Keratinocyte (primary cell): Measurements from ENCODE around the gene GNAI1.

Experiments
- CTCF ChIP-seq, 3 experiments: IDR thresholded peaks in 1 of 3; conservative IDR thresholded peaks in 1 of 3; optimal IDR thresholded peaks in 1 of 3; 2 replicates in 2 of 3; 3 replicates in 1 of 3; pipeline versions ENCODE3 to v1.5.1; 2011; ENCODE audit warnings: low read length in 3 of 3, mild to moderate bottlenecking in 3 of 3, moderate library complexity in 2 of 3, control low read depth in 1 of 3, inconsistent platforms in 1 of 3; ENCODE audit not compliant: insufficient read depth in 2 of 3; ENCODE audit errors: extremely low read depth in 1 of 3
- EZH2 ChIP-seq: IDR thresholded peaks from one replicate; pipeline ENCODE4 v1.6.1; 2012; ENCODE audit warnings: inconsistent platforms, mild to moderate bottlenecking, low read length, moderate library complexity

GRCh38 chr7:80089366-80089765, 45.3 kb upstream of the GNAI1 start:
- TF ChIP-seq EZH2: no peak
- no peak for TF ChIP-seq CTCF (optimal IDR thresholded peaks at IDR 0.05 in 1 of 3, IDR thresholded peaks at IDR 0.05 in 1 of 3, conservative IDR thresholded peaks at IDR 0.05 in 1 of 3; ENCODE audit: extremely low read depth in 1 of 3, insufficient read depth in 2 of 3, low read length in 3 of 3)
